T-cell (primary cell): ENCODE measurements around the gene KCNAB3. TPM values are rescaled to one million over a fixed set of nuclear protein-coding genes. Genes with fewer than 3 reads are reported as not detected.

Source experiments
- ATAC-seq, 4 experiments: fragments of 200-7000 bp in 3 of 4; fragments of 150-1000 bp in 1 of 4; cut with Tn5 transposase; replicated peaks in 1 of 4; 1 replicate in 3 of 4; 2 replicates in 1 of 4; pipeline ENCODE4 v1.10.0; 2021; ENCODE audit warnings: moderate library complexity in 3 of 4, mild to moderate bottlenecking in 2 of 4, moderate number of reproducible peaks in 1 of 4
- CTCF ChIA-PET, 2 donors: fragments of 300-600 bp; sonication (Branson Sonifier 250); formaldehyde crosslinking; loops; one replicate each; lab custom pipeline; 2022; ENCODE audit warnings: antibody characterized with exemption in 2 of 2; lab: Charles Lee
- POLR2A ChIA-PET, 2 donors: fragments of 300-600 bp; sonication (Branson Sonifier 250); formaldehyde crosslinking; loops; one replicate each; lab custom pipeline; 2022; ENCODE audit warnings: antibody characterized with exemption in 2 of 2; lab: Charles Lee
- DNase-seq, 35 experiments: peaks; one replicate each; pipeline versions ENCODE4 v3.0.0 to v3.0.0-alpha.2; 2013 to 2023
- H3K27ac ChIP-seq: one replicate; pipeline ENCODE4 v1.5.1; 2013; ENCODE audit warnings: low read length
- H3K27me3 ChIP-seq, 2 experiments: replicated peaks in 1 of 2; 1 replicate in 1 of 2; 2 replicates in 1 of 2; pipeline versions ENCODE4 v1.6.1 to v1.7.0; 2013; ENCODE audit warnings: low read length in 1 of 2, mixed read lengths in 1 of 2; ENCODE audit not compliant: control insufficient read depth in 2 of 2, insufficient read depth in 2 of 2; ENCODE audit errors: extremely low read depth in 1 of 2
- H3K36me3 ChIP-seq, 2 donors: 1 replicate in 1 of 2; 2 replicates in 1 of 2; pipeline versions ENCODE4 v1.6.1 to v1.7.0; 2013; ENCODE audit warnings: low read length in 1 of 2; ENCODE audit not compliant: control insufficient read depth in 2 of 2, insufficient read depth in 1 of 2; ENCODE audit errors: extremely low read depth in 1 of 2
- H3K4me1 ChIP-seq, 2 experiments: 1 replicate in 1 of 2; 2 replicates in 1 of 2; pipeline versions ENCODE4 v1.6.1 to v1.7.0; 2013; ENCODE audit warnings: low read length in 2 of 2, mixed read lengths in 1 of 2; ENCODE audit not compliant: insufficient read depth in 2 of 2, control insufficient read depth in 1 of 2; ENCODE audit errors: extremely low read depth in 1 of 2
- H3K4me3 ChIP-seq, 2 donors: 1 replicate in 1 of 2; 2 replicates in 1 of 2; pipeline versions ENCODE4 v1.5.1 to v1.7.0; 2013; ENCODE audit warnings: mild to moderate bottlenecking in 2 of 2, low read length in 1 of 2, moderate library complexity in 1 of 2; ENCODE audit not compliant: control insufficient read depth in 1 of 2; ENCODE audit errors: extremely low read depth in 1 of 2
- H3K9me3 ChIP-seq: 2 replicates; pipeline ENCODE4 v1.7.0; 2013
- H3K27ac Mint-ChIP-seq, 2 donors: one replicate each; pipeline ENCODE4 v1.8.0; 2020 to 2021; ENCODE audit warnings: mild to moderate bottlenecking in 2 of 2, mixed read lengths in 2 of 2
- H3K27me3 Mint-ChIP-seq, 2 donors: one replicate each; pipeline ENCODE4 v1.8.0; 2021 to 2022; ENCODE audit warnings: mixed read lengths in 2 of 2
- H3K36me3 Mint-ChIP-seq: one replicate; pipeline ENCODE4 v1.8.0; 2021; ENCODE audit warnings: mixed read lengths
- H3K4me1 Mint-ChIP-seq, 3 donors: one replicate each; pipeline ENCODE4 v1.8.0; 2020 to 2022; ENCODE audit warnings: mixed read lengths in 3 of 3, mild to moderate bottlenecking in 1 of 3
- H3K4me3 Mint-ChIP-seq, 3 donors: one replicate each; pipeline ENCODE4 v1.8.0; 2020 to 2022; ENCODE audit warnings: mild to moderate bottlenecking in 3 of 3, mixed read lengths in 3 of 3, moderate library complexity in 3 of 3
- H3K9me3 Mint-ChIP-seq, 3 donors: one replicate each; pipeline ENCODE4 v1.8.0; 2020 to 2022; ENCODE audit warnings: mixed read lengths in 3 of 3
- WGBS: methylation state at CpG from one replicate; pipeline ENCODE4 v1.1.5; 2013; ENCODE audit warnings: missing lambda C conversion rate; ENCODE audit not compliant: insufficient coverage; 5-methylcytosine and 5-hydroxymethylcytosine counted together
- total RNA-seq, 35 experiments: library from RNA in 6 of 35; stranded (reverse) in 6 of 35; fragments of 120-200 nt in 1 of 35; gene quantifications; one replicate each; pipeline versions ENCODE4 v1.2.1 to v1.2.4 and lab custom pipeline; 2013 to 2026

Gene KCNAB3
- total RNA-seq, 5 donors from 2014 or later (not counting 1 experiment from before 2014, with no cell fraction given) = 10.0 to 18.1 (median 14.5) TPM

GRCh38 chr17:7922269-7922844 is 7.3 kb downstream of the KCNAB3 start:
- peaks cover 0 to 3% of the 10 kb centered on the region in 2 donors for H3K36me3 ChIP-seq
- no peaks in the 10 kb centered on the region for H3K27me3 Mint-ChIP-seq
- peak overlapping the region; percentile 60 to 64 for H3K4me3 ChIP-seq
- no peaks in the 10 kb centered on the region for H3K36me3 Mint-ChIP-seq
- H3K27me3 ChIP-seq = no peaks in the 10 kb centered on the region
- H3K4me3 Mint-ChIP-seq = peak overlapping the region; percentile 76 to 84 (median 80)
- WGBS = 54% methylated on average over 14 of the region's 16 CpGs
- DNase-seq (no peak), ATAC-seq (peak; percentile 28 to 76 (median 32))
- CTCF ChIA-PET = interaction anchor here in 1 of 2 donors (1.0 kb wide), 1 partner anchor 66 kb away, joined by 3 read pairs; no protein-coding TSS in a partner anchor
- H3K9me3 Mint-ChIP-seq = no peaks in the 10 kb centered on the region
- H3K9me3 ChIP-seq = no peaks in the 10 kb centered on the region
- H3K4me1 Mint-ChIP-seq = peaks cover 17 to 24% (median 19%) of the 10 kb centered on the region in 3 donors
- peaks cover 3 to 18% of the 10 kb centered on the region in 2 experiments for H3K4me1 ChIP-seq
- peak overlapping the region; percentile 80 for H3K27ac ChIP-seq
- POLR2A ChIA-PET = no interaction called here
- H3K27ac Mint-ChIP-seq = peak overlapping the region; percentile 90 to 95

- DNase-seq = no peak
- Mint-ChIP-seq H3K27me3 (no peaks in the 10 kb centered on the region), H3K27ac (peak overlapping the region; percentile 87 to 90), H3K4me3 (peak overlapping the region; percentile 83 to 92 (median 91)), H3K9me3 (no peaks in the 10 kb centered on the region), H3K36me3 (peaks cover 2% of the 10 kb centered on the region), H3K4me1 (peaks cover 30 to 34% (median 33%) of the 10 kb centered on the region in 3 donors)
- WGBS = 100% methylated on average over 1 of the region's 2 CpGs
- Histone ChIP-seq H3K4me1 (peaks cover 17 to 21% of the 10 kb centered on the region in 2 experiments), H3K27ac (peak overlapping the region; percentile 85), H3K9me3 (no peaks in the 10 kb centered on the region), H3K27me3 (no peaks in the 10 kb centered on the region), H3K4me3 (peak overlapping the region; percentile 17 to 65), H3K36me3 (peaks cover 1 to 2% of the 10 kb centered on the region in 2 donors)
- POLR2A ChIA-PET = no interaction called here
- ATAC-seq = no peak
- CTCF ChIA-PET = interaction anchor here in 1 of 2 donors (0.6 to 2.6 kb wide), 4 partner anchors 15 to 73 kb away, joined by 3 to 24 read pairs (median 6); partner anchors contain the start of genes CNTROB, CYB5D1, NAA38 and TRAPPC1
Observed at GRCh38 chr17:7916808-7917207, 12.8 kb downstream of the KCNAB3 start.

DNA sequence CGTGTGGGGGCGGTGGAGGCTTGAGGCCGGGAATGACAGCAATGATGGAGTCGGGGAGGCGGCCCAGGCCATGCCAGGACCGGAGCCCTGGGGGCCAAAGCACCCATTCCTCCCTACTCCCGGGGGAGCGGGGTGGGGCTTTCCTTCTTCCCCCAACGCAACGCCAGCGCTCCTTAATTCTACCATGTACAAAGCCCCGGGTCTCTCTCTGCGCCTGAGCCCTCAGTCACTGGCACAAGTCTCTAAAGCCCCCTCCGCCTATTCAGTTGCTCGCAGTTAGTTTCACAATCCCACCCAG is 13.3 kb downstream of the KCNAB3 start:
- no peak for ATAC-seq
- Mint-ChIP-seq H3K9me3 (no peaks in the 10 kb centered on the region), H3K36me3 (peaks cover 5% of the 10 kb centered on the region), H3K27me3 (no peaks in the 10 kb centered on the region), H3K4me3 (peak overlapping the region; percentile 83 to 92 (median 91)), H3K4me1 (peaks cover 27 to 36% (median 32%) of the 10 kb centered on the region in 3 donors), H3K27ac (peak overlapping the region; percentile 87 to 90)
- DNase-seq = no peak
- Histone ChIP-seq H3K36me3 (peaks cover 6 to 7% of the 10 kb centered on the region in 2 donors), H3K27me3 (no peaks in the 10 kb centered on the region), H3K27ac (peak overlapping the region; percentile 85), H3K4me3 (peak overlapping the region; percentile 17 to 65), H3K4me1 (peaks cover 18 to 21% of the 10 kb centered on the region in 2 experiments), H3K9me3 (no peaks in the 10 kb centered on the region)
- CTCF ChIA-PET = interaction anchor here (0.7 to 2.6 kb wide), 6 partner anchors 16 to 391 kb away, joined by 3 to 24 read pairs (median 3); partner anchors contain the start of genes CNTROB (in 1 of the 2), CYB5D1 (in 1 of the 2), NAA38 (in 1 of the 2) and TRAPPC1 (in 1 of the 2)
- WGBS = 60% methylated on average over 11 of the region's 15 CpGs
- POLR2A ChIA-PET = no interaction called here

DNA sequence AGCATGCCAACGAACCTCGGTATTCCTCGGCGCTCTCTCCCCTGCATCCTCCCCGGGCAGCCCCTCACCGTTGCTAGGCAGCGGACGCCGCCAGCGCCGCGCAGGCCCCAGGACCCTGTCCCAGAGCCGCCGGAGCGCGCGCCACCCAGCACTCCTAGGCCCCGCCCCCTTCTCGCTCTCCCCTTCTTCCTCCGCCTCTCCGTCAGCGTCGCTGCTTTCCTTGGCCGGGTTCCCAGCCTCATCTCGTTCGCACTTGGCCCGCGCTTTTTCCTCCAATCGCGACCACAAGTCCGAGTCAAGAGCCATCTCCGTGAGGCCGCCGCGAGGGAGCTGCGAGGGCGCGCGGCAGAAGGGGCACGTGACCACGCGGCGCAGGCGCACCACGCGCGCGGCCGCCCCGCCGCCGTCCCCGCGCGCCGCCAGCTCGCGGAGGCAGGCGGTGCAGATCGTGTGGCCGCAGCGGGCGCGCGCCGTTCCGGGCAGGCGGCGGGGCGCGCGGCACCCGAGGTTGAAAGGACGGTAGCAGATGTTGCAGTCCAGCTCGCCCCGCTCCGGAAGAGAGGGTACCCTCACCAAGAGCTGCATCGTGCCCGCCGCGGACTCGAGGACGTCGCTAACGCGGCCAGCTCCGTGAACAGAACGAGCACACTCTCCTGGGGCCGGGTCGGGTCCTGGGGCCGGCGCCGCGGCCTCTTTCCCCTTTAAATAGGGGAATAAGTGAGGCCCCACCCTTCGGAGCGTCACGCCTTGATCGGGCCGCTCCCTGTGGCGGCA is 13.9 kb downstream of the KCNAB3 start, which contains the start of gene RNF227:
Gene RNF227 (minus strand): TSS at position 679 of the 774 bp plus-strand sequence. CDS start 94 bp downstream, at position 585.
- CTCF ChIA-PET = interaction anchor here (0.5 to 2.6 kb wide), 9 partner anchors 16 to 390 kb away, joined by 3 to 24 read pairs (median 3); partner anchors contain the start of genes CNTROB (in 1 of the 2), NAA38 (in 1 of the 2) and TRAPPC1 (in 1 of the 2)
- DNase-seq = peak; percentile 50 to 91 (median 68)
- Histone ChIP-seq H3K27me3 (no peaks in the 10 kb centered on the region), H3K27ac (peak within 1 kb of the TSS; percentile 85), H3K36me3 (peaks cover 11 to 12% of the 10 kb centered on the region in 2 donors), H3K9me3 (no peaks in the 10 kb centered on the region), H3K4me3 (peak within 1 kb of the TSS; percentile 65 to 77), H3K4me1 (peaks cover 18 to 21% of the 10 kb centered on the region in 2 experiments)
- Mint-ChIP-seq H3K9me3 (no peaks in the 10 kb centered on the region), H3K4me3 (peak within 1 kb of the TSS; percentile 83 to 92 (median 91)), H3K27me3 (no peaks in the 10 kb centered on the region), H3K4me1 (peaks cover 27 to 36% (median 32%) of the 10 kb centered on the region in 3 donors), H3K27ac (peak within 1 kb of the TSS; percentile 90 to 94), H3K36me3 (peaks cover 10% of the 10 kb centered on the region)
- 1% methylated on average over 94 of the region's 100 CpGs for WGBS
- POLR2A ChIA-PET = interaction anchor here (0.5 to 0.7 kb wide), 4 partner anchors 65 to 203 kb away, joined by 4 to 12 read pairs (median 4); no protein-coding TSS in a partner anchor
- ATAC-seq = peak; percentile 81 to 82 (median 82)

DNA sequence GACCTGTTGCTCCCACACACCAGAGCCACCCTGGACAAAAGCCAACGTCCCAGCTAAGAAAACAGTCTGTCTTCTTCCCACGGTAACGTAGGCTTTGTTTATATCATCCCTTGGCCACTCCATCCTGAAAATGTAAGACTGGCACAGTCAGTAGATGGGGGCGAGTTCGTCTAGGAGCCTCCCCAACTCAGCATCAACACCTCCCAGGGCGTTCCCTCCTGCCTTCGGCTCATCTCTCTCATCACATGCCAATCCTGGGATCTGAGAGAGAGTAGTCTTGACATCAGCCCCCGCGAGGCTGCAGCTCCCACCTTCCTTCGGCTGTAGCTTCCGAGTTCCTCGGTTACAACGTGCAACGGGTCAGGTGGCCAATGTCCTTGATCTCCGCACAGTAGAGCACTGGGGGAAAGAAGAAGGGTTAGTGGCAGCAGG is 14.5 kb downstream of the KCNAB3 start:
- no peaks in the 10 kb centered on the region for H3K9me3 Mint-ChIP-seq
- H3K4me1 Mint-ChIP-seq = peaks cover 27 to 36% (median 32%) of the 10 kb centered on the region in 3 donors
- peak overlapping the region; percentile 85 to 94 for H3K27ac Mint-ChIP-seq
- ChIA-PET CTCF (interaction anchor here (0.7 to 2.6 kb wide), 5 partner anchors 32 to 75 kb away, joined by 3 to 24 read pairs (median 3); partner anchors contain the start of gene NAA38 (in 1 of the 2)), POLR2A (interaction anchor here (0.6 to 0.7 kb wide), 2 partner anchors 23 to 68 kb away, joined by 4 to 6 read pairs; no protein-coding TSS in a partner anchor)
- DNase-seq = peak in 2 of 35 experiments; percentile 12 to 27
- no peaks in the 10 kb centered on the region for H3K9me3 ChIP-seq
- H3K4me3 ChIP-seq = peak overlapping the region; percentile 65 to 77
- peak in 3 of 4 experiments; percentile 37 to 46 (median 41) for ATAC-seq
- no peaks in the 10 kb centered on the region for H3K27me3 Mint-ChIP-seq
- peaks cover 18 to 21% of the 10 kb centered on the region in 2 experiments for H3K4me1 ChIP-seq
- H3K36me3 Mint-ChIP-seq = peaks cover 16% of the 10 kb centered on the region
- H3K36me3 ChIP-seq = peaks cover 16 to 18% of the 10 kb centered on the region in 2 donors
- whole genome bisulfite sequencing = 1% methylated on average over 9 of the region's 15 CpGs
- no peaks in the 10 kb centered on the region for H3K27me3 ChIP-seq
- peak overlapping the region; percentile 83 to 92 (median 91) for H3K4me3 Mint-ChIP-seq
- H3K27ac ChIP-seq = peak overlapping the region; percentile 70
